HG03558 (cell line): Measurements from ENCODE around the gene GPR173.
A peak's percentile ranks its signal among the peaks of the same experiment; 100 is the strongest.

Experiments
- ATAC-seq: cut with Tn5 transposase; IDR thresholded peaks from one replicate; pipeline ENCODE4 v1.9.1; 2021; ENCODE audit warnings: moderate number of reproducible peaks; ENCODE audit not compliant: unreplicated experiment; ENCODE audit errors: extremely low read depth

GPR173 gene

DNA sequence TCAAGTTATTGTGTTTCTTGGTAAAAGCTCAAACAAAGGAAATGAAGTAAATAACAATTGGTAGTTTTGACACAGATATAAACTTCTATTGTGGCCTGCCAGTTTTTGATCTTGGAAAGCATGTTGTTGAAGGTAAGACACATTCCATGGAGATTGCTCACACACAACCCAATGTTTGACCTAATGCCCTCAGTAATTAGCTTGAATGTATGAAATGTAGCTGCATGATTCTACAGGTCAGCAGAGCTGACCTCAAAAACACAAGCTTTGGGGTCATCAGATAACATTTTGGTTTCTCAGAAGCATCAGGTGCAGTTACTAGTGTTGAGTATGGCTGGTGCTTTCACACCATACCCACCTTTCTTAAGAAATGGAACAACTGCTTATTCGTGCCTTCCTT, 16.5 kb downstream of the GPR173 start:
- ATAC-seq = no peak

DNA sequence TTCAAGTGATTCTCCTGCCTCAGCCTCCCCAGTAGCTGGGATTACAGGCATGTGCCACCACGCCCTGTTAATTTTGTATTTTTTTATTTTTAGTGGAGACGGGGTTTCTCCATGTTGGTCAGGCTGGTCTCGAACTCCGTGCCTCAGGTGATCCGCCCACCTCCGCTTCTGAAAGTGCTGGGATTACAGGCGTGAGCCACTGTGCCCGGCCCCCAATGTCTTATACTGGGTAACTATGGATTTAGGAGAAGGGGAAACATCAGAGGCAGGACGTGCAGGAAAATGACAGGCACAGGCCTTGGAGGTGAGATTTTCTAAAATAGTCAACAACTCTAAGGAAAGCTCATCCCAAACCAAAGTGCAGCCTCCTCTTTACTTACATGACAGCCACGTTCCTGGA, 22.5 kb downstream of the GPR173 start:
- no peak for ATAC-seq

DNA sequence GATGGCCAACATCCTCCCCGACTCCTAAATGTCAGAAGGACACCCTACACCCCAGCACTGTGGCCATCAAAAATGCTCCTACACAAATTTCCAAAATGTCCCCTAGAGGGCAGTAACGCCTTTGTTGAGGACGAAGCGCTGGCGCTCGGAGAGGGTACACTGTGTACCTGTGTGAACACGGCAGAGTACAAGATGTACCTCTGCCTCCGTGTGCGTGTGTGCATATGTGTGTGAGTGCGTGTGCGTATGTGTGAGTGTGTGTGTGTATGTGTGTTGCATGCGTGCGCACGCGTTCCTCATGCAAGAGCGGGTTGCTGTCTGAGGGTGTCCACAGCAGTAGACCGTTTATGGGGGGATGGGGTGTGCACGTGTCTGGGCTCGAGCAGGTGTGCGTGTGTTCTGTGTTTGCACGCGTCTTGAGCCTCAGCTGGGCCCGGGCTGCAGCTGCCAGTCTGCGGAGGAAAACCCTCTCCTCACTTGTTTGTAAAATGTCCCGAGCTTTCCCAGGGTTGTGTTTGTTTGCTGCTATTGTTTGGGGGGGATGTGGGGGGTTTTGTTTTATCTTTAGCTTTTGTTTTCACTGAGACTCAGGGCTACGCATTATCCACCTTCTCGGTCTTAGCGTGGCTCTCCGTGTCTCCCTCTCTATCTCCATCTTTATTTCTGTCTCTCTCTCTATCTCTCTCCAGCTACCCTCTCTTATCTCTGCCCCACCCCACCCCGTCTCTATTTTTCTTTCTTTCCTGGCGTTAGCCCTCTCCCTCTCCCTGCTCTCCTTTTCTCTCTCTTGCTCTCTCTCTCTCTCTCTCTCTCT, 23.2 kb downstream of the GPR173 start:
- ATAC-seq = peak; percentile 81

DNA sequence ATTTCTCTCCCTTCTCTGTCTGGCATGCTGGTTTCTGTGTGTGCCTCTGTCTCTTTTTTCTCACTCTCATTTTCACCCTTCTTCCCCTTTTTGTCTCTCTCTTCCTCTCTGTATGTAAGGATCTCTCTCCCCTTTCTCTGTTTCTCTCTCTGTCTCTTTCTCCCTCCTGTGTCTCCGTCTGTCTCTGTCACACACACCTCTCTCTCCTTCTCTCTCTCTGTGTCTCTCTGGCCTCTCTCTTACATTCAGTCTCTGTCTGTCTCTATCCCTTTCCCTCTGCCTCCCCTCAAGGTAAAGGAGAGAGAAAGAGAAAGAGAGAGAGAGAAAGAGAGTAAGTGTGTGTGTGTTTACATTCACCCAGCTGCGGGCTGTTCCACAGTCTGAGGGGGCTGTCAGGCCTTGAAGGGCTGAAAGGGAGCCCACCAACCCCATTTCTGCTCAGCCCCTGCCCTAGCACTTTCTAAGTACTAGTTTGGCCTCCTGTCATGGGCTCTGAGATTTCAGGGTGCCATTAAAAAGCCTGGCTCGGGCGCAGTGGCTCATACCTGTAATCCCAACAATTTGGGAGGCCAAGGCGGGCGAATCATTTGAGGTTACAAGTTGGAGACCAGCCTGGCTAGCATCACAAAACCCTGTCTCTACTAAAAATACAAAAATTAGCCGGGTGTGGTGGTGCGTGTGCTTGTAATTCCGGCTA, 24.0 kb downstream of the GPR173 start:
- ATAC-seq = no peak

DNA sequence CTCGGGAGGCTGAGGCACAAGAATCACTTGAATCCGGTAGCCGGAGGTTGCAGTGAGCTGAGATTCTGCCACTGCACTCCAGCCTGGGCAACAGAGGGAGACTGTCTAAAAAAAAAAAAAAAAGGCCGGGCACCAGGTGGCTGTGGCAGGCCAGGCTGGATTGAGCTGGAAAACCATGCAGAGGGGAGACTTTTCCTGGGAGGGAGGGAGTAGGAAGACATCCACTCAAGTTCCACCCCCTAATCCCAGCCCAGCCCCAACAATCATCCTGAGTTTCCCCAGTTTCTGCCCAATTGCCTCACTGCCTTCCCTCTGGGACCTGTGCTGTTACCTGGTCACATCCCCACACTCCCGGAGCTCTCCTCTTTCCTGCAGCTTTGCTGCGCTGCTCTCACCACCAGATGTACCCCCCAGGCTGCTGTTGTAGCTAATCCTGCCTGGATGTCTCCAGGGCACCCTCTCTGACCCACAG, 24.6 kb downstream of the GPR173 start:
- ATAC-seq = no peak

DNA sequence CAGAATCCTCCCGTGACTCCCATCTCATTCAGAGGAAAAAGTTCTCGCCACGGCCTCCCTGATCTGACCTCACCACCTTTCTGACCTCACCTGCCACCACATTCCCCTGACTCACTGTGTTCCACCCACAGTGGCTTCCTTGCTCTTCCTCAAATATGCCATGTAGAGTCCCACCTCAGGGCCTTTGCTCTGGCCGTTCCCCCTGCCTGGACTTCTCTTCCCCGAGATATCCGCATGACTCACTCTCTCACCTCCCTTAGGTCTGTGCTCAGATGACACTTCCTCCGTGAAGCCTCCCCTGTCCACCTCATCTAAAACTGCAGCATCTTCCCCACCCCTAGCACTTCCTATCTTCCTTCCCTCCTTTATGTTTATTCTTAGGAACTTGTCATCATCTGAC, 26.4 kb downstream of the GPR173 start:
- ATAC-seq = no peak

DNA sequence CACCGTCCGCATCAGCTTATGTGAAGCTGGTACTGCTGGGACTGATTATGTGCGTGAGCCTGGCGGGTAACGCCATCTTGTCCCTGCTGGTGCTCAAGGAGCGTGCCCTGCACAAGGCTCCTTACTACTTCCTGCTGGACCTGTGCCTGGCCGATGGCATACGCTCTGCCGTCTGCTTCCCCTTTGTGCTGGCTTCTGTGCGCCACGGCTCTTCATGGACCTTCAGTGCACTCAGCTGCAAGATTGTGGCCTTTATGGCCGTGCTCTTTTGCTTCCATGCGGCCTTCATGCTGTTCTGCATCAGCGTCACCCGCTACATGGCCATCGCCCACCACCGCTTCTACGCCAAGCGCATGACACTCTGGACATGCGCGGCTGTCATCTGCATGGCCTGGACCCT, 28.1 kb downstream of the GPR173 start:
- ATAC-seq = no peak

DNA sequence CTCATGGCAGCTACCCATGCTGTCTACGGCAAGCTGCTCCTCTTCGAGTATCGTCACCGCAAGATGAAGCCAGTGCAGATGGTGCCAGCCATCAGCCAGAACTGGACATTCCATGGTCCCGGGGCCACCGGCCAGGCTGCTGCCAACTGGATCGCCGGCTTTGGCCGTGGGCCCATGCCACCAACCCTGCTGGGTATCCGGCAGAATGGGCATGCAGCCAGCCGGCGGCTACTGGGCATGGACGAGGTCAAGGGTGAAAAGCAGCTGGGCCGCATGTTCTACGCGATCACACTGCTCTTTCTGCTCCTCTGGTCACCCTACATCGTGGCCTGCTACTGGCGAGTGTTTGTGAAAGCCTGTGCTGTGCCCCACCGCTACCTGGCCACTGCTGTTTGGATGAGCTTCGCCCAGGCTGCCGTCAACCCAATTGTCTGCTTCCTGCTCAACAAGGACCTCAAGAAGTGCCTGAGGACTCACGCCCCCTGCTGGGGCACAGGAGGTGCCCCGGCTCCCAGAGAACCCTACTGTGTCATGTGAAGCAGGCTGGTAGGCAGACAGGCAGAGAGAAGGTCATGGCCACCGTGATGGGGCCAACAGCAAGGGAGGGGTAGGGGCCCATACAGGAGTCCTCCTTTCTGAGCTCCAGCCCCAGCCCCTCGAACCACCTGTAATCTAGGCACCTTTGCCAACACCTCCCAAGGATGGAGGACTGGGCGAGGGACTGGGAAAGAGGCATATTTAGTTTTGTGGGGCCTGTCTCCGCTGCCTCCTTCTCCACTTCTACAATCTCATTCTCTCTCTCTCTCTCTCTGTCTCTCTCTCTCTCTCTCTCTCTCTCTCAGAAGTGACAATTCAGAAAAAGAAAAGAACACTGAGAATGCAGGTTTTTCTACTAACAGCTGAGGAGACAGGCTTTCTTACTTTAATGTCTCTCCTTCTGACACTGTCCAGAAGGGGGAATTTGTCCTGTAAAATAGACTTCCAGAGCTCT, 28.9 kb downstream of the GPR173 start:
- ATAC-seq = no peak

DNA sequence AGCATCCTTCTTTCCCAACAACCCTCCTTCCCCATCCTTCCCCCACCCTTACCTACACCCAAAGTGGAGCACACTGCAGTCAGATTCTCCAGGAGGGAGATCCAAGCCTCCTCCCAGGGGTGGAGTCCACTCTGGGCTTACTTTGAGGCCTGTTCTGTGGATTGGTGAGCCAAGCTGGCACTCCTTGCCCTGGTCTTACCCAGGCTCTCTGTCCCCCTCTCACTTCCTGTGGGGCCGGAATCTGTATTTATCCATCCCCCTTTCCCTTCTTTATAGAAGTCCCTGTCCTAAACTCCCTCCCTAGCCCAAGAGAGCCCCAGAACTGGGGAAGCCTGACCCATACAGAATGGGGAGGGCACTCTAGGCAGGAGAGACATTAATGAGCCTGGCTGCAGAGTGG, 30.4 kb downstream of the GPR173 start:
- no peak for ATAC-seq

DNA sequence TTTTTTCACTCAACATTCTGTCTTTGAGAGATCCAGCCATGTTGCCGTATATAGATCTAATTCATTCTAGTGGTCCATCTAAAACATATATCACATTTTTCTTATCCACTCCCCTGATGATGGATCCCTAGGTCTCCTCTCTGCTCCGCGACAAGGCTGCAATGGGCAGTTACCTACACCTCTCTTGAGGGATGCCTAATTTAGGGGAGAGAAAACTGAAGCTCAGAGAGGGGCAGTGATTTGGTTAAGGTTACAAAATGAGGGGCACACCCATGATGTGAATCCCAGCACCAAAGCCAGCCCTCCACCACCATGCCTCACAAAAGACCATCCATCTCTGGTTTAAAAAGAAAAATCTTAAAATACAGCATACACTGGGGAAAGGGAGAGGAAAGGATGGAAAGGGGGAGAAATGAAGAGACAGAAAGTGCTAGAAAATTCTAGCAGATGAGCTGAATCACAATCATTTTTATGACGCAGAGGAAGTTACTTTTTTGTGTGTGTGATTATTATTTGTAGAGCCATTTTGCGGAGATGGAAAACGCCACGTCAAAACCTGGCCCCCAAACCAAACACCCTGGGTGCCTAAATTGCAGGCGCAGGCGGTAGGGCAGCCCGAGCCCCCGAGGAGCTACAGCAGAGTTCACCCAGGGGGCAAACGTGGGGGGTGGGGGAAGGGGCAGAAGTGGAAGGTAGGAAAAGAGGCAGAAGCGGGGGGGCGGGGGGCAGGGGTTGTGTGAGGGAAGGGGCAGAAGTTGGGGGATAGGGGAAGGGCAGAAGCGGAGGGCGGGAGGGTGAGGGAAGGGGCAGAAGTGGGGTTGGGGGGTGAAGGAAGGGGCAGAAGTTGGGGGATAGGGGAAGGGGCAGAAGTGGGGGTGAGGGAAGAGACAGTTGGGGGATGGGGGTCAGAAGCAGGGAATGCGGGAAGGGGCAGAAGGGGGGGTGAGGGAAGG, 32.3 kb downstream of the GPR173 start:
- no peak for ATAC-seq

DNA sequence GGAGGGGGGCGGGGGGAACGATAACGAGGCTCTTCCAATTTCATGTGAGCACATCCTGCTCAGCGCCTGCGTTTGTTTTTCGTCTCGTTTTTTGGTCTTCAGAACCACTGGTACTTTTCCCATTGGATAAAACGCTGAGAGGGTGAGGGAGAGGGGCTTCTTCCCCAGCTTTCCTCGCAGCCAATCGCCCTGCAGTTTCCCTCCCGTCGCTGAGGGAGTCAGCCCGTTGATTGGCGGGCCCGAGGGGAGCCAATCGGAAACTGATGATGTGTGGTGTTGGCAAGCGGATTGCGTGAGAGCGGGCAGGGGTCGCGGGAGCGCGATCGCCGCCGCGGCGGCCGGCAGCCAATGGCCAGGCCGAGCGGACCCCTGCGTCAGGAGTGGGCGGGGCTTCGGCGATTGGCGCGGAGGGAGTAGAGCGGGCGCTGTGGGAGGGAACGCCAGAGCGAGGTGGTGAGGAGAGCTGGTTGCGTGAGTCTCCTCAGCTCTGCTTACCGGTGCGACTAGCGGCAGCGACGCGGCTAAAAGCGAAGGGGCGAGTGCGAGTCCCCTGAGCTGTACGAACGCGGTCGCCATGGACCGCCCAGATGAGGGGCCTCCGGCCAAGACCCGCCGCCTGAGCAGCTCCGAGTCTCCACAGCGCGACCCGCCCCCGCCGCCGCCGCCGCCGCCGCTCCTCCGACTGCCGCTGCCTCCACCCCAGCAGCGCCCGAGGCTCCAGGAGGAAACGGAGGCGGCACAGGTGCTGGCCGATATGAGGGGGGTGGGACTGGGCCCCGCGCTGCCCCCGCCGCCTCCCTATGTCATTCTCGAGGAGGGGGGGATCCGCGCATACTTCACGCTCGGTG, 33.6 kb downstream of the GPR173 start, which contains the start of gene TSPYL2:
TSPYL2 (plus strand) TSS at position 443 of the 848 bp plus-strand sequence; CDS start at position 575, 132 bp downstream.
- peak; percentile 78 for ATAC-seq

DNA sequence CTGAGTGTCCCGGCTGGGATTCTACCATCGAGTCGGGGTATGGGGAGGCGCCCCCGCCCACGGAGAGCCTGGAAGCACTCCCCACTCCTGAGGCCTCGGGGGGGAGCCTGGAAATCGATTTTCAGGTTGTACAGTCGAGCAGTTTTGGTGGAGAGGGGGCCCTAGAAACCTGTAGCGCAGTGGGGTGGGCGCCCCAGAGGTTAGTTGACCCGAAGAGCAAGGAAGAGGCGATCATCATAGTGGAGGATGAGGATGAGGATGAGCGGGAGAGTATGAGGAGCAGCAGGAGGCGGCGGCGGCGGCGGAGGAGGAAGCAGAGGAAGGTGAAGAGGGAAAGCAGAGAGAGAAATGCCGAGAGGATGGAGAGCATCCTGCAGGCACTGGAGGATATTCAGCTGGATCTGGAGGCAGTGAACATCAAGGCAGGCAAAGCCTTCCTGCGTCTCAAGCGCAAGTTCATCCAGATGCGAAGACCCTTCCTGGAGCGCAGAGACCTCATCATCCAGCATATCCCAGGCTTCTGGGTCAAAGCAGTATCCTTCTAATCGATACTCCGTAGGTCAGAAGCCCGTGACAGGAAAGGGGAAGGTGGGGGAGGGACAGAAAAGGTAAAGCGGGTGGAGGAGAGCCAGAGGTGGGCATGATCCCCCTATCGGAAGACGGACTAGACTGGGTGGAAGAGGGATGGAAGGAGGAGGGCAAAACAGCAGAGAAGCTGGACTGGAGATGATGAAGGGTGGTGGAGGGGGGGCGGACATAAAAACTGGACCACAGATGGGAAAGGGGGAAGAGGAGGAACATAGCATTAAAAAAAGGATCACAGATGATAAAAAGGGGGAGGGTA, 34.4 kb downstream of the GPR173 start:
- no peak for ATAC-seq

DNA sequence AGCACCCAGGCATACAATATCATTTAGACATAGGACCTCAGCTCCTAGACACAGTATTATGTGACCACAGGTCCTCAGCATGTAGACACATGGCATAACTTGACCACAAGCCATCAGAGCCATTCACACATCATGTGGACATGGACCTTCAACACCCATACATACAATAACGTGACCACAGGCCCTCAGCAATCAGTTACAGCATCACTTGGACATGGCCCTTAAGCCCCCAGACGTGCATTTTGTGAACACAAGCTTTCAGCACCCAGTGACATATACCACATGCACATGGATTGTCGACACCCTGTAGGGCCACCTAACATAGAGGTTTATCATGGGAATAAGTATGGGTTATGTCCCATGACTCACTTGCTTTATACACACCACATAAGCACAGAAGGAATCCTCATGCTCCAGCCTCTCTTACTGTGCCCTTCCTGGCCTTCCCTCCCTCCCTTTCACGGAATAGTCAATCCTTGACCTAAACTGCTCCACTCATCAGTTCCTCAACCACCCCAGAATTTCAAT, 35.5 kb downstream of the GPR173 start:
- no peak for ATAC-seq

DNA sequence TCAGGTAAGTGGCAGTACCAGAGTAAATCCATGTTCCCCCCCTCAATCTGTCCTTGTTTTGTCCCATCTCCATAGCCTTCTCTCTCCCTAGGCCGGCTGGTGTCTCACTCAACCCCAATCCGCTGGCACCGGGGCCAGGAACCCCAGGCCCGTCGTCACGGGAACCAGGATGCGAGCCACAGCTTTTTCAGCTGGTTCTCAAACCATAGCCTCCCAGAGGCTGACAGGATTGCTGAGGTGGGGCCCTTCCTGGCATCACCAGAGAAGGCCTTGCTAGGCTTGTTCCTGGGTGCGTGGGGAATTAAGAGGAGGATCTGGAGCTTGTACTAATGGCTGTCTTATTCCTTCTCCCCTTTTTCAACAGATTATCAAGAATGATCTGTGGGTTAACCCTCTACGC, 36.3 kb downstream of the GPR173 start:
- no peak for ATAC-seq

DNA sequence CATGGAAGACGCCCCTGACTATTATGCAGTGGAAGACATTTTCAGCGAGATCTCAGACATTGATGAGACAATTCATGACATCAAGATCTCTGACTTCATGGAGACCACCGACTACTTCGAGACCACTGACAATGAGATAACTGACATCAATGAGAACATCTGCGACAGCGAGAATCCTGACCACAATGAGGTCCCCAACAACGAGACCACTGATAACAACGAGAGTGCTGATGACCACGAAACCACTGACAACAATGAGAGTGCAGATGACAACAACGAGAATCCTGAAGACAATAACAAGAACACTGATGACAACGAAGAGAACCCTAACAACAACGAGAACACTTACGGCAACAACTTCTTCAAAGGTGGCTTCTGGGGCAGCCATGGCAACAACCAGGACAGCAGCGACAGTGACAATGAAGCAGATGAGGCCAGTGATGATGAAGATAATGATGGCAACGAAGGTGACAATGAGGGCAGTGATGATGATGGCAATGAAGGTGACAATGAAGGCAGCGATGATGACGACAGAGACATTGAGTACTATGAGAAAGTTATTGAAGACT, 37.2 kb downstream of the GPR173 start:
- no peak for ATAC-seq

DNA sequence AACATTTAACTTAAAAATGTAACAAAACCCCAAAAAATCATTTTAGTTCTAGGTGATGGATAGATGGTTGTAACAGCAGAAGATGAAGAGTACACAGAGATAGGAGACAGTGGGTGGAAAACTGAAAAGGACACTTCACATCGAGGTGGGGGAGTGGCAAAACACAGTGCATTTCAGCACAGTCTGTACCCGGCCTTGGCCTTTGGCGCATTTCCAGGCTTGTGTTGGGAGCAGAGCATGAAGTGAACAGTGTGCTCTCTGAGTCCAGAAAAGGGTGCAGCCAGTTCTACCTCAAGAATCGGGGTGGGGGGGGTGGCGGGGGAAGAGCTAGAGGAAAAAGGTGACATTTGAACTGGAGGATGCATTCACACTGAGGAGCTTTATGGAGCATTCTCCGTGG, 37.9 kb downstream of the GPR173 start:
- no peak for ATAC-seq

DNA sequence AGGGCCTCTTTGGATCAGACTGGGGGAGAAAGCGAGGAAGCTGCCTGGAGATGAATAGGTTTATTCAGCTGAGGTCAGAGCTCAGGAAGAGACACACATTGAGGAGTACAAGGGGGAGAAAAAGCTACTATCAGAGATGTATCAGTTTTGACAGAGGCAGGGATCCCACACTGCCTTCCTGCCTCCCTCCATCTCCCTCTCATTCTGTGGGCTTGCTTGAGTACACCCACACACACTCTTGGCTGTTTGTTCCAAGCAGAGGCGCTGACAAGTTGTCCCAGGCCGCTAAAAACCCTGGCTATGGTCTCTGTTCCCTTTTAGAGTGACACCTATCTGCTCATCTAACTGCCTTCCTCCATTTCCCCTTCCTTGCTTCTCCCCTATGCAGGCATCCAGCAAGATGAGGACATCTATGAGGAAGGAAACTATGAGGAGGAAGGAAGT, 38.8 kb downstream of the GPR173 start:
- ATAC-seq = no peak
